Measurements from ENCODE around the gene ARHGAP1.

Gene ARHGAP1

GRCh38 chr11:46655631-46656030, 44.8 kb downstream of the ARHGAP1 start:
- TF ChIP-seq CTCF (IDR thresholded peaks at IDR 0.05; ENCODE audit: low read depth, low read length), result no peak

GRCh38 chr11:46649180-46649738, 51.2 kb downstream of the ARHGAP1 start:
- no peak for TF ChIP-seq CTCF (IDR thresholded peaks at IDR 0.05; ENCODE audit: low read depth, low read length)
- peak; percentile 87 for DNase-seq (ENCODE audit: extremely low read depth, low read depth)

More at GRCh38 chr11:46655631-46656030, 44.8 kb downstream of the ARHGAP1 start:
- no peak for DNase-seq (ENCODE audit: extremely low read depth, low read depth)

- no peak for DNase-seq (ENCODE audit: extremely low read depth, low read depth)
- TF ChIP-seq CTCF (IDR thresholded peaks at IDR 0.05; ENCODE audit: low read depth, low read length), result no peak
Measured at GRCh38 chr11:46643986-46644385, 56.4 kb downstream of the ARHGAP1 start.

- no peak for TF ChIP-seq CTCF (IDR thresholded peaks at IDR 0.05; ENCODE audit: low read depth, low read length)
- no peak for DNase-seq (ENCODE audit: extremely low read depth, low read depth)
Measured at GRCh38 chr11:46643531-46643930, 56.9 kb downstream of the ARHGAP1 start.

- no peak for DNase-seq (ENCODE audit: extremely low read depth, low read depth)
- no peak for TF ChIP-seq CTCF (IDR thresholded peaks at IDR 0.05; ENCODE audit: low read depth, low read length)
Measured at GRCh38 chr11:46642627-46643335, 57.6 kb downstream of the ARHGAP1 start.

- no peak for TF ChIP-seq CTCF (IDR thresholded peaks at IDR 0.05; ENCODE audit: low read depth, low read length)
- DNase-seq (ENCODE audit: extremely low read depth, low read depth), result no peak
Measured at GRCh38 chr11:46641639-46642038, 58.8 kb downstream of the ARHGAP1 start.

GRCh38 chr11:46640036-46640788, 60.2 kb downstream of the ARHGAP1 start:
- no peak for TF ChIP-seq CTCF (IDR thresholded peaks at IDR 0.05; ENCODE audit: low read depth, low read length)
- DNase-seq (ENCODE audit: extremely low read depth, low read depth), result no peak

All from AG09319 (cell line).